Measurements from ENCODE around the gene ZNF74. TPM values are rescaled to one million over a fixed set of nuclear protein-coding genes. Genes with fewer than 3 reads are reported as not detected.
"Not testable (repeated sequence)": the region's sequence is repeated elsewhere in the genome, so short reads cannot be mapped to it uniquely, and the experiment has no call there.

ZNF74 gene
- total RNA-seq, 1 donor from 2014 or later, result 13.1 TPM

GRCh38 chr22:20400606-20401375, 6.8 kb downstream of the ZNF74 start:
- DNase-seq (ENCODE audit: low read depth, low spot score), result no peak

- DNase-seq (ENCODE audit: low read depth, low spot score), result no peak
Measured at GRCh38 chr22:20401376-20402014, 7.5 kb downstream of the ZNF74 start.

- no peak for DNase-seq (ENCODE audit: low read depth, low spot score)
Measured at GRCh38 chr22:20402960-20403778, 9.2 kb downstream of the ZNF74 start.

GRCh38 chr22:20403779-20404140, 9.8 kb downstream of the ZNF74 start:
- no peak for DNase-seq (ENCODE audit: low read depth, low spot score)

- DNase-seq (ENCODE audit: low read depth, low spot score), result no peak
Measured at GRCh38 chr22:20404881-20405280, 10.9 kb downstream of the ZNF74 start.

- no peak for DNase-seq (ENCODE audit: low read depth, low spot score)
Measured at GRCh38 chr22:20405291-20405930, 11.5 kb downstream of the ZNF74 start.

- no peak for DNase-seq (ENCODE audit: low read depth, low spot score)
Measured at GRCh38 chr22:20405931-20406685, 12.2 kb downstream of the ZNF74 start.

GRCh38 chr22:20406686-20407408, 12.9 kb downstream of the ZNF74 start:
- DNase-seq (ENCODE audit: low read depth, low spot score), result no peak

GRCh38 chr22:20407829-20408228, 13.9 kb downstream of the ZNF74 start:
- DNase-seq (ENCODE audit: low read depth, low spot score), result no peak

GRCh38 chr22:20408891-20409290, 14.9 kb downstream of the ZNF74 start:
- no peak for DNase-seq (ENCODE audit: low read depth, low spot score)

- not testable (repeated sequence) for DNase-seq (ENCODE audit: low read depth, low spot score)
Measured at GRCh38 chr22:20409385-20409784, 15.4 kb downstream of the ZNF74 start.

GRCh38 chr22:20412474-20413216, 18.7 kb downstream of the ZNF74 start:
- no peak for DNase-seq (ENCODE audit: low read depth, low spot score)

GRCh38 chr22:20413217-20414058, 19.5 kb downstream of the ZNF74 start:
- DNase-seq (ENCODE audit: low read depth, low spot score), result no peak

GRCh38 chr22:20414059-20414440, 20.1 kb downstream of the ZNF74 start:
- DNase-seq (ENCODE audit: low read depth, low spot score), result no peak

GRCh38 chr22:20414450-20414849, 20.5 kb downstream of the ZNF74 start:
- DNase-seq (ENCODE audit: low read depth, low spot score), result no peak

- not testable (repeated sequence) for DNase-seq (ENCODE audit: low read depth, low spot score)
Measured at GRCh38 chr22:20415241-20415640, 21.3 kb downstream of the ZNF74 start.

- not testable (repeated sequence) for DNase-seq (ENCODE audit: low read depth, low spot score)
Measured at GRCh38 chr22:20415699-20416098, 21.7 kb downstream of the ZNF74 start.

GRCh38 chr22:20418211-20418788, 24.3 kb downstream of the ZNF74 start:
- DNase-seq (ENCODE audit: low read depth, low spot score), result peak; percentile 48

GRCh38 chr22:20419664-20419951, 25.7 kb downstream of the ZNF74 start:
- no peak for DNase-seq (ENCODE audit: low read depth, low spot score)

Data from pulmonary artery endothelial cell (primary cell).